ENCODE results near the gene JADE1.

GRCh38 chr4:128819082-128819742 lies 9.7 kb downstream of the JADE1 start:
- TF ChIP-seq CTCF (tag by site-specific recombination; IDR thresholded peaks at IDR 0.05), result no peak
- no peak for TF ChIP-seq ZNF10 (tag by site-specific recombination; IDR thresholded peaks at IDR 0.05)
- TF ChIP-seq YY1 (tag by site-specific recombination; IDR thresholded peaks at IDR 0.05), result no peak
- no peak for TF ChIP-seq PRDM2 (tag by site-specific recombination; IDR thresholded peaks at IDR 0.05; ENCODE audit: borderline replicate concordance)
- TF ChIP-seq, protein P1, sequence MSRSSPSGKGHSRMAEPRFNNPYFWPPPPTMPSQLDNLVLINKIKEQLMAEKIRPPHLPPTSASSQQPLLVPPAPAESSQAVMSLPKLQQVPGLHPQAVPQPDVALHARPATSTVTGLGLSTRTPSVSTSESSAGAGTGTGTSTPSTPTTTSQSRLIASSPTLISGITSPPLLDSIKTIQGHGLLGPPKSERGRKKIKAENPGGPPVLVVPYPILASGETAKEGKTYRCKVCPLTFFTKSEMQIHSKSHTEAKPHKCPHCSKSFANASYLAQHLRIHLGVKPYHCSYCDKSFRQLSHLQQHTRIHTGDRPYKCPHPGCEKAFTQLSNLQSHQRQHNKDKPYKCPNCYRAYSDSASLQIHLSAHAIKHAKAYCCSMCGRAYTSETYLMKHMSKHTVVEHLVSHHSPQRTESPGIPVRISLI (tag by site-specific recombination; IDR thresholded peaks at IDR 0.05), result no peak
- TF ChIP-seq, protein P2, sequence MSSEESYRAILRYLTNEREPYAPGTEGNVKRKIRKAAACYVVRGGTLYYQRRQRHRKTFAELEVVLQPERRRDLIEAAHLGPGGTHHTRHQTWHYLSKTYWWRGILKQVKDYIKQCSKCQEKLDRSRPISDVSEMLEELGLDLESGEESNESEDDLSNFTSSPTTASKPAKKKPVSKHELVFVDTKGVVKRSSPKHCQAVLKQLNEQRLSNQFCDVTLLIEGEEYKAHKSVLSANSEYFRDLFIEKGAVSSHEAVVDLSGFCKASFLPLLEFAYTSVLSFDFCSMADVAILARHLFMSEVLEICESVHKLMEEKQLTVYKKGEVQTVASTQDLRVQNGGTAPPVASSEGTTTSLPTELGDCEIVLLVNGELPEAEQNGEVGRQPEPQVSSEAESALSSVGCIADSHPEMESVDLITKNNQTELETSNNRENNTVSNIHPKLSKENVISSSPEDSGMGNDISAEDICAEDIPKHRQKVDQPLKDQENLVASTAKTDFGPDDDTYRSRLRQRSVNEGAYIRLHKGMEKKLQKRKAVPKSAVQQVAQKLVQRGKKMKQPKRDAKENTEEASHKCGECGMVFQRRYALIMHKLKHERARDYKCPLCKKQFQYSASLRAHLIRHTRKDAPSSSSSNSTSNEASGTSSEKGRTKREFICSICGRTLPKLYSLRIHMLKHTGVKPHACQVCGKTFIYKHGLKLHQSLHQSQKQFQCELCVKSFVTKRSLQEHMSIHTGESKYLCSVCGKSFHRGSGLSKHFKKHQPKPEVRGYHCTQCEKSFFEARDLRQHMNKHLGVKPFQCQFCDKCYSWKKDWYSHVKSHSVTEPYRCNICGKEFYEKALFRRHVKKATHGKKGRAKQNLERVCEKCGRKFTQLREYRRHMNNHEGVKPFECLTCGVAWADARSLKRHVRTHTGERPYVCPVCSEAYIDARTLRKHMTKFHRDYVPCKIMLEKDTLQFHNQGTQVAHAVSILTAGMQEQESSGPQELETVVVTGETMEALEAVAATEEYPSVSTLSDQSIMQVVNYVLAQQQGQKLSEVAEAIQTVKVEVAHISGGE (tag by site-specific recombination; conservative IDR thresholded peaks at IDR 0.05; ENCODE audit: low read depth), result no peak
- TF ChIP-seq ZSCAN4 (tag by site-specific recombination; IDR thresholded peaks at IDR 0.05), result no peak
- TF ChIP-seq ZNF837 (tag by site-specific recombination; IDR thresholded peaks at IDR 0.05), result no peak
- TF ChIP-seq ZNF423 (tag by site-specific recombination; IDR thresholded peaks at IDR 0.05), result no peak
- TF ChIP-seq ZNF654 (tag by site-specific recombination; IDR thresholded peaks at IDR 0.05; ENCODE audit: low read depth), result no peak
- TF ChIP-seq, protein P3, sequence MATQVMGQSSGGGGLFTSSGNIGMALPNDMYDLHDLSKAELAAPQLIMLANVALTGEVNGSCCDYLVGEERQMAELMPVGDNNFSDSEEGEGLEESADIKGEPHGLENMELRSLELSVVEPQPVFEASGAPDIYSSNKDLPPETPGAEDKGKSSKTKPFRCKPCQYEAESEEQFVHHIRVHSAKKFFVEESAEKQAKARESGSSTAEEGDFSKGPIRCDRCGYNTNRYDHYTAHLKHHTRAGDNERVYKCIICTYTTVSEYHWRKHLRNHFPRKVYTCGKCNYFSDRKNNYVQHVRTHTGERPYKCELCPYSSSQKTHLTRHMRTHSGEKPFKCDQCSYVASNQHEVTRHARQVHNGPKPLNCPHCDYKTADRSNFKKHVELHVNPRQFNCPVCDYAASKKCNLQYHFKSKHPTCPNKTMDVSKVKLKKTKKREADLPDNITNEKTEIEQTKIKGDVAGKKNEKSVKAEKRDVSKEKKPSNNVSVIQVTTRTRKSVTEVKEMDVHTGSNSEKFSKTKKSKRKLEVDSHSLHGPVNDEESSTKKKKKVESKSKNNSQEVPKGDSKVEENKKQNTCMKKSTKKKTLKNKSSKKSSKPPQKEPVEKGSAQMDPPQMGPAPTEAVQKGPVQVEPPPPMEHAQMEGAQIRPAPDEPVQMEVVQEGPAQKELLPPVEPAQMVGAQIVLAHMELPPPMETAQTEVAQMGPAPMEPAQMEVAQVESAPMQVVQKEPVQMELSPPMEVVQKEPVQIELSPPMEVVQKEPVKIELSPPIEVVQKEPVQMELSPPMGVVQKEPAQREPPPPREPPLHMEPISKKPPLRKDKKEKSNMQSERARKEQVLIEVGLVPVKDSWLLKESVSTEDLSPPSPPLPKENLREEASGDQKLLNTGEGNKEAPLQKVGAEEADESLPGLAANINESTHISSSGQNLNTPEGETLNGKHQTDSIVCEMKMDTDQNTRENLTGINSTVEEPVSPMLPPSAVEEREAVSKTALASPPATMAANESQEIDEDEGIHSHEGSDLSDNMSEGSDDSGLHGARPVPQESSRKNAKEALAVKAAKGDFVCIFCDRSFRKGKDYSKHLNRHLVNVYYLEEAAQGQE (tag by site-specific recombination; IDR thresholded peaks at IDR 0.05), result no peak
- TF ChIP-seq, protein P4, sequence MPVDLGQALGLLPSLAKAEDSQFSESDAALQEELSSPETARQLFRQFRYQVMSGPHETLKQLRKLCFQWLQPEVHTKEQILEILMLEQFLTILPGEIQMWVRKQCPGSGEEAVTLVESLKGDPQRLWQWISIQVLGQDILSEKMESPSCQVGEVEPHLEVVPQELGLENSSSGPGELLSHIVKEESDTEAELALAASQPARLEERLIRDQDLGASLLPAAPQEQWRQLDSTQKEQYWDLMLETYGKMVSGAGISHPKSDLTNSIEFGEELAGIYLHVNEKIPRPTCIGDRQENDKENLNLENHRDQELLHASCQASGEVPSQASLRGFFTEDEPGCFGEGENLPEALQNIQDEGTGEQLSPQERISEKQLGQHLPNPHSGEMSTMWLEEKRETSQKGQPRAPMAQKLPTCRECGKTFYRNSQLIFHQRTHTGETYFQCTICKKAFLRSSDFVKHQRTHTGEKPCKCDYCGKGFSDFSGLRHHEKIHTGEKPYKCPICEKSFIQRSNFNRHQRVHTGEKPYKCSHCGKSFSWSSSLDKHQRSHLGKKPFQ (tag by site-specific recombination; IDR thresholded peaks at IDR 0.05), result no peak
- TF ChIP-seq, protein P5, sequence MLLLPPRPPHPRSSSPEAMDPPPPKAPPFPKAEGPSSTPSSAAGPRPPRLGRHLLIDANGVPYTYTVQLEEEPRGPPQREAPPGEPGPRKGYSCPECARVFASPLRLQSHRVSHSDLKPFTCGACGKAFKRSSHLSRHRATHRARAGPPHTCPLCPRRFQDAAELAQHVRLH (tag by site-specific recombination; IDR thresholded peaks at IDR 0.05), result no peak

All from HEK293 (cell line).